H1 (cell line): ENCODE results near the gene STARD3. TPM values are rescaled to one million over a fixed set of nuclear protein-coding genes. Genes with fewer than 3 reads are reported as not detected.

Experiments
- CTCF ChIA-PET: fragments of 300-600 bp; sonication (Branson Sonifier 250); formaldehyde crosslinking; loops from one replicate; lab custom pipeline; 2021; ENCODE audit not compliant: partially characterized antibody; lab: Charles Lee
- POLR2A ChIA-PET: fragments of 300-600 bp; sonication (Branson Sonifier 250); formaldehyde crosslinking; loops from one replicate; lab custom pipeline; 2021; ENCODE audit warnings: inconsistent platforms; ENCODE audit not compliant: partially characterized antibody; lab: Charles Lee
- DNase-seq, 2 experiments: peaks; one replicate each; pipeline versions ENCODE4 v3.0.0 to v3.0.0-alpha.2; 2010 to 2022; ENCODE audit warnings: low spot score in 2 of 2, low read depth in 1 of 2, mixed read lengths in 1 of 2
- FAIRE-seq: peaks from 2 replicates; lab custom pipeline; 2011; peaks lifted over from hg19 to GRCh38; lab: Jason Lieb, UNC
- H2AFZ ChIP-seq: 2 replicates; pipeline ENCODE4 v1.8.1; 2012; ENCODE audit warnings: low read length, inconsistent platforms
- H2AK5ac ChIP-seq: 2 replicates; pipeline ENCODE4 v1.6.1; 2013; ENCODE audit warnings: low read depth, low read length
- H2BK120ac ChIP-seq: replicated peaks from 2 replicates; pipeline ENCODE3; 2013; ENCODE audit warnings: low read depth, low read length, inconsistent platforms
- H2BK12ac ChIP-seq: 2 replicates; pipeline ENCODE4 v1.6.1; 2013; ENCODE audit warnings: low read depth, low read length
- H2BK15ac ChIP-seq: 2 replicates; pipeline ENCODE4 v1.6.1; 2013; ENCODE audit warnings: low read length
- H2BK20ac ChIP-seq: 2 replicates; pipeline ENCODE4 v1.6.1; 2013; ENCODE audit warnings: low read length
- H2BK5ac ChIP-seq: 2 replicates; pipeline ENCODE4 v1.6.1; 2013; ENCODE audit warnings: low read depth, low read length
- H3K14ac ChIP-seq: 2 replicates; pipeline ENCODE4 v1.6.1; 2013; ENCODE audit warnings: inconsistent platforms; ENCODE audit not compliant: insufficient read length
- H3K18ac ChIP-seq: 2 replicates; pipeline ENCODE4 v1.6.1; 2013; ENCODE audit warnings: low read length; ENCODE audit errors: extremely low read depth
- H3K23ac ChIP-seq: 2 replicates; pipeline ENCODE4 v1.6.1; 2013; ENCODE audit warnings: inconsistent platforms; ENCODE audit not compliant: insufficient read length
- H3K23me2 ChIP-seq: 2 replicates; pipeline ENCODE4 v1.6.1; 2013; ENCODE audit warnings: low read depth, low read length
- H3K27ac ChIP-seq: 2 replicates; pipeline ENCODE4 v1.6.1; 2011; ENCODE audit warnings: low read depth, low read length, inconsistent platforms
- H3K27me3 ChIP-seq, 4 experiments: replicated peaks in 1 of 4; 1 replicate in 1 of 4; 2 replicates in 3 of 4; pipeline versions ENCODE4 v1.6.1 to v1.8.1; 2011 to 2013; ENCODE audit warnings: low read length in 3 of 4, mild to moderate bottlenecking in 3 of 4, inconsistent platforms in 2 of 4, mixed read lengths in 2 of 4, moderate library complexity in 1 of 4; ENCODE audit not compliant: control insufficient read depth in 3 of 4, insufficient read depth in 3 of 4; ENCODE audit errors: extremely low read depth in 1 of 4
- H3K36me3 ChIP-seq, 4 experiments: 2 replicates each; pipeline versions ENCODE4 v1.6.1 to v1.8.1; 2011 to 2013; ENCODE audit warnings: mild to moderate bottlenecking in 4 of 4, low read length in 3 of 4, moderate library complexity in 2 of 4, control low read depth in 1 of 4, inconsistent platforms in 1 of 4; ENCODE audit not compliant: insufficient read depth in 4 of 4, control insufficient read depth in 2 of 4
- H3K4ac ChIP-seq: replicated peaks from 2 replicates; pipeline ENCODE3; 2013; ENCODE audit warnings: low read length, low read depth, mixed read lengths, inconsistent platforms; ENCODE audit not compliant: insufficient read length
- H3K4me1 ChIP-seq, 4 experiments: replicated peaks in 1 of 4; 1 replicate in 1 of 4; 2 replicates in 3 of 4; pipeline versions ENCODE4 v1.6.1 to v1.8.1; 2011 to 2013; ENCODE audit warnings: low read length in 3 of 4, inconsistent platforms in 2 of 4, mixed read lengths in 1 of 4; ENCODE audit not compliant: insufficient read depth in 4 of 4, control insufficient read depth in 3 of 4
- H3K4me2 ChIP-seq, 2 experiments: 2 replicates each; pipeline versions ENCODE4 v1.6.1 to v1.8.1; 2011 to 2013; ENCODE audit warnings: low read depth in 2 of 2, low read length in 2 of 2, control low read depth in 1 of 2, inconsistent platforms in 1 of 2, mild to moderate bottlenecking in 1 of 2; ENCODE audit not compliant: insufficient read depth in 1 of 2
- H3K4me3 ChIP-seq, 4 experiments: fragments of 200-600, 300-600 bp in 1 of 4; sonication (generic), shearing (Covaris generic), sonication (Bioruptor Twin) in 1 of 4; 2 replicates each; pipeline versions ENCODE4 v1.5.1 to v1.8.1; 2011 to 2016; ENCODE audit warnings: low read length in 4 of 4, low read depth in 3 of 4, control low read depth in 2 of 4, inconsistent platforms in 2 of 4, mild to moderate bottlenecking in 2 of 4, mixed read lengths in 1 of 4, moderate library complexity in 1 of 4; ENCODE audit not compliant: insufficient read depth in 2 of 4; ENCODE audit errors: extremely low read depth in 1 of 4
- H3K56ac ChIP-seq: replicated peaks from 2 replicates; pipeline ENCODE3; 2013; ENCODE audit warnings: low read depth, mild to moderate bottlenecking, mixed read lengths, low read length, inconsistent platforms; ENCODE audit not compliant: insufficient read length
- H3K79me1 ChIP-seq: 2 replicates; pipeline ENCODE4 v1.6.1; 2013; ENCODE audit warnings: low read depth, low read length, control low read depth
- H3K79me2 ChIP-seq, 2 experiments: 2 replicates each; pipeline versions ENCODE4 v1.6.1 to v1.8.1; 2012 to 2013; ENCODE audit warnings: low read length in 2 of 2, mild to moderate bottlenecking in 2 of 2, inconsistent platforms in 1 of 2; ENCODE audit not compliant: insufficient read depth in 2 of 2, control insufficient read depth in 1 of 2
- H3K9ac ChIP-seq, 4 experiments: replicated peaks in 1 of 4; 1 replicate in 1 of 4; 2 replicates in 3 of 4; pipeline versions ENCODE4 v1.6.1 to v1.8.1; 2011 to 2013; ENCODE audit warnings: low read depth in 3 of 4, low read length in 3 of 4, control low read depth in 2 of 4, mild to moderate bottlenecking in 2 of 4, moderate library complexity in 2 of 4, inconsistent platforms in 1 of 4; ENCODE audit errors: extremely low read depth in 1 of 4
- H3K9me3 ChIP-seq, 2 experiments: 2 replicates each; pipeline versions ENCODE4 v1.6.1 to v1.8.1; 2012 to 2013; ENCODE audit warnings: mild to moderate bottlenecking in 2 of 2, moderate library complexity in 2 of 2, control low read depth in 1 of 2, inconsistent platforms in 1 of 2, low read depth in 1 of 2, low read length in 1 of 2, mixed read lengths in 1 of 2; ENCODE audit not compliant: insufficient read depth in 2 of 2
- H4K20me1 ChIP-seq, 2 experiments: replicated peaks in 1 of 2; 2 replicates each; pipeline versions ENCODE3 to v1.8.1; 2011 to 2013; ENCODE audit warnings: inconsistent platforms in 2 of 2, low read length in 2 of 2, mild to moderate bottlenecking in 1 of 2; ENCODE audit not compliant: insufficient read depth in 2 of 2, control insufficient read depth in 1 of 2
- H4K5ac ChIP-seq: 2 replicates; pipeline ENCODE4 v1.6.1; 2013; ENCODE audit warnings: low read length, low read depth, mixed read lengths, inconsistent platforms; ENCODE audit not compliant: insufficient read length
- H4K8ac ChIP-seq: 2 replicates; pipeline ENCODE4 v1.8.0; 2013; ENCODE audit warnings: mild to moderate bottlenecking, moderate library complexity, low read length, inconsistent platforms; ENCODE audit not compliant: insufficient read depth; ENCODE audit errors: extremely low read depth
- H4K91ac ChIP-seq: replicated peaks from 2 replicates; pipeline ENCODE3; 2013; ENCODE audit warnings: low read length, mixed read lengths, inconsistent platforms; ENCODE audit not compliant: insufficient read length
- BCL11A ChIP-seq, 2 experiments: IDR thresholded peaks; one replicate each; pipeline ENCODE4 v1.6.1; 2011; ENCODE audit warnings: low read depth in 2 of 2, low read length in 2 of 2, mild to moderate bottlenecking in 2 of 2
- FOSL1 ChIP-seq: IDR thresholded peaks from 2 replicates; pipeline ENCODE4 v1.6.1; 2011; ENCODE audit warnings: mild to moderate bottlenecking, low read depth, low read length, moderate library complexity; ENCODE audit not compliant: insufficient read depth
- JUND ChIP-seq: IDR thresholded peaks from 2 replicates; pipeline ENCODE4 v1.6.1; 2011; ENCODE audit warnings: mild to moderate bottlenecking, improper control_type of control experiment, low read length
- YY1 ChIP-seq: IDR thresholded peaks from 2 replicates; pipeline ENCODE4 v1.6.1; 2011; ENCODE audit warnings: low read depth, mild to moderate bottlenecking, low read length
- WGBS, 2 experiments: shearing (Covaris generic) in 1 of 2; methylation state at CpG; one replicate each; pipeline versions ENCODE4 v1.1.6 to v1.1.7; 2013 to 2015; ENCODE audit warnings: low lambda C conversion rate in 2 of 2, mixed read lengths in 2 of 2, inconsistent platforms in 1 of 2, low coverage in 1 of 2, missing lambda C conversion rate in 1 of 2; ENCODE audit not compliant: insufficient replicate concordance in 2 of 2, insufficient coverage in 1 of 2, insufficient read length in 1 of 2; ENCODE audit errors: extremely low coverage in 1 of 2, missing lambda C conversion rate in 1 of 2; 5-methylcytosine and 5-hydroxymethylcytosine counted together
- polyA plus RNA-seq, 7 experiments: library from polyadenylated mRNA; depleted of rRNA in 3 of 7; stranded (reverse) in 5 of 7; unstranded in 2 of 7; fragments of >200 nt in 5 of 7; fragments of 200-250 nt in 2 of 7; gene quantifications; 1 replicate in 5 of 7; 2 replicates in 1 of 7; 4 replicates in 1 of 7; pipeline versions ENCODE4 v1.2.1 to v1.2.3, GENCODE V29; 2011 to 2013; ENCODE audit warnings: missing spikeins in 2 of 7, mixed read lengths in 2 of 7
- total RNA-seq: library from RNA; stranded (reverse); fragmentation: NEBNext Ultra II Directional; extraction: Animal tissue kit (Norgen Biotek cat#: 25700); gene quantifications from 2 replicates; pipeline ENCODE4 v1.2.1, GENCODE V29; 2021

The STARD3 gene
- total and polyA plus RNA-seq, 2 of the 8 experiments (the other 6 are each of a cell fraction or from before 2014, with no cell fraction given): 47.6 to 80.3 TPM

DNA sequence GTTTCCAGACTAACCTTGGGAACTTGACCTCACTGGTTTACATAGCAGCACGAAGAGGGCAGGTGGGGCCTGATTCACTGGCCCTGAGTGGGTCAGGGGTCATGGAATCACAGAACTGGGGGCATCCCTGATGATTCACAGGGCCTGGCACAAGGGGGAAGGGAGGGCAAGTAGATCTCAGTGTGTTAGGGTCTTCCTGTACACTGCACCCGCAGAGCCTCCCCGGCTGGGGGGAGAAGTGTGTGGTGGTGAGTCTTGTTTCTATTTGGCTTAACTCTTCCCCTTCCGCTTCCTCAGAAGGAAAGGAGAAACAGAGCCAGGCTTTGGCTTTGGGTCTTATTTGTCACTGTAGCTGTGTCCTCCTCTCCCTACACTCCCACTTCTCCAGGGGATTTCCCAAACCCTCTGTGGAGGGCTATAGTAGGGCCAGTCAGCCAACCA, 3.7 kb downstream of the STARD3 start:
- Histone ChIP-seq H3K79me1 (peaks cover 40% of the 10 kb centered on the region), H3K4me2 (0 out of 4 replicates have a peak overlapping the region, but pooled peaks of 1 of the 2 experiments have one; percentile 17), H3K18ac (no peak overlapping the region; the same call in 1 of the 2 replicates), H3K14ac (no peak overlapping the region), H4K8ac (no peak overlapping the region), H3K4me3 (no peak overlapping the region), H3K9me3 (no peaks in the 10 kb centered on the region), H3K23me2 (peaks cover 8% of the 10 kb centered on the region; the same call in 1 of the 2 replicates), H3K9ac (no peak overlapping the region), H2BK20ac (no peak overlapping the region), H3K36me3 (no peaks in the 10 kb centered on the region), H3K27ac (no peak overlapping the region), H4K20me1 (peaks cover 3 to 28% of the 10 kb centered on the region in 2 experiments), H2BK12ac (peak overlapping the region; percentile 84; the same call in 1 of the 2 replicates), H3K56ac (no peak overlapping the region), H3K27me3 (0 out of 7 replicates have a peak, but pooled peaks cover 0 to 3% (median 0%) of the 10 kb centered on the region in 4 experiments), H3K4ac (no peak overlapping the region), H2BK5ac (no peak overlapping the region), H2BK15ac (peak overlapping the region; percentile 34; the same call in 1 of the 2 replicates), H3K79me2 (peaks cover 8 to 68% of the 10 kb centered on the region in 2 experiments), H3K23ac (no peak overlapping the region), H2AFZ (no peak overlapping the region), H3K4me1 (peaks cover 18 to 31% (median 22%) of the 10 kb centered on the region in 4 experiments), H2BK120ac (no peak overlapping the region), H4K91ac (no peak overlapping the region), H2AK5ac (0 out of 2 replicates have a peak overlapping the region, but pooled peaks have one; percentile 24), H4K5ac (no peak overlapping the region)
- POLR2A ChIA-PET: interaction anchor here (1.2 to 5.5 kb wide), 5 partner anchors 9 to 99 kb away, joined by 3 to 28 read pairs (median 3); no protein-coding TSS in a partner anchor
- WGBS, 2 experiments: 83% methylated on average over 4 of the region's 4 CpGs; no CpG with 5 or more reads in 1 of the 2 experiments
- FAIRE-seq (no peak), DNase-seq (no peak)
- CTCF ChIA-PET: interaction anchor here (1.0 to 49.2 kb wide), 6 partner anchors 12 to 141 kb away, joined by 3 to 1885 read pairs (median 72); partner anchors contain the start of genes ERBB2, PGAP3, PNMT and PPP1R1B
- TF ChIP-seq YY1 (no peak), JUND (no peak), BCL11A (IDR thresholded peaks at IDR 0.05; ENCODE audit: low read depth in 2 of 2, low read length in 2 of 2) (no peak), FOSL1 (no peak)
